Left renal pelvis (tissue), 4 donors: ENCODE data around the gene LAMB3. TPM values are rescaled to one million over a fixed set of nuclear protein-coding genes. Genes with fewer than 3 reads are reported as not detected.
"Not testable (repeated sequence)": the region's sequence is repeated elsewhere in the genome, so short reads cannot be mapped to it uniquely, and the experiment has no call there.

Experiments used
- DNase-seq, 4 donors: peaks; one replicate each; pipeline ENCODE4 v3.0.0-alpha.2; 2013; ENCODE audit warnings: low read depth in 4 of 4, low spot score in 3 of 4
- polyA plus RNA-seq, 4 donors: library from polyadenylated mRNA; unstranded; fragments of 120-200 nt; gene quantifications; one replicate each; pipeline ENCODE4 v1.2.1, GENCODE V29; 2013; ENCODE audit not compliant: insufficient read length in 4 of 4

LAMB3 gene
- 1 to 10 TPM in 3 of 4 donors, under 1 TPM in 1; 0.35 to 2.1 (median 1.4) TPM for polyA plus RNA-seq

GRCh38 chr1:209652121-209652735 lies at the start of gene LAMB3:
TSS of gene LAMB3 (minus strand) at chr1:209652425. CDS start at chr1:209650944, 1,481 bp downstream.
- DNase-seq: no peak

DNA sequence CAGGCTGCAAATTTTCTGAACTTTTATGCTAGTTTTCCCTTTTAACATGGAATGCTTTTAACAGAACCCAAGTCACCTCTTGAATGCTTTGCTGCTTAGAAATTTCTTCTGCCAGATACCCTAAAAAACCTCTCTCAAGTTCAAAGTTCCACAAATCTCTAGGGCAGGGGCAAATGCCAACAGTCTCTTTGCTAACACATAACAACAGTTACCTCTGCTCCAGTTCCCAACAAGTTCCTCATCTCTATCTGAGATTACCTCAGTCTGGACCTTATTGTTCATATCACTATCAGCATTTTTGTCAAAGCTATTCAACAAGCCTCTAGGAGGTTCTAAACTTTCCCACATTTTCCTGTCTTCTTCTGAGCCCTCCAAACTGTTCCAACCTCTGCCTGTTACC lies 48.5 kb upstream of the LAMB3 start:
- not testable (repeated sequence) for DNase-seq

GRCh38 chr1:209697126-209697525 lies 44.9 kb upstream of the LAMB3 start:
- DNase-seq: no peak

DNA sequence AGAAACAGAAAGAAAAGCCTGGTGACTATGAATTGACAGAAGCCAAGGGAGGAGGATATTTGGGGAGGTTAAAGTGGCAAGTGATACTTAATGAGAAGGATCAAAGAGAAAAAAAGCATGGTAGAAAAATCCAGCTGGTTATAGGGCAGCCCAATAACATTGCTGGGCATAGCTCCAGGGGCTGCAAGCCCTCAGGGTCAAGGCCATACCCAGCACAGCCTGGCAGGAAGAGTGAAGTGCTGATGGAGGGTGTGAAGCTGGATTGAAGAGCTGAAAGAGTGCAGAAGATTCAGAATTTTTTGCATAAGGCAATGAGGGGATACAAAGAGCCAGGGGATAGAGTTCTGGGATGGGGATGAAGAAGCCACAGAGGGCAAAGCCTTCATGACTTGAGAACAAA lies 44.4 kb upstream of the LAMB3 start:
- no peak for DNase-seq

- peak in 3 of 4 donors; percentile 46 to 74 (median 51) for DNase-seq
Observed at GRCh38 chr1:209692745-209693504, 40.7 kb upstream of the LAMB3 start.

DNA sequence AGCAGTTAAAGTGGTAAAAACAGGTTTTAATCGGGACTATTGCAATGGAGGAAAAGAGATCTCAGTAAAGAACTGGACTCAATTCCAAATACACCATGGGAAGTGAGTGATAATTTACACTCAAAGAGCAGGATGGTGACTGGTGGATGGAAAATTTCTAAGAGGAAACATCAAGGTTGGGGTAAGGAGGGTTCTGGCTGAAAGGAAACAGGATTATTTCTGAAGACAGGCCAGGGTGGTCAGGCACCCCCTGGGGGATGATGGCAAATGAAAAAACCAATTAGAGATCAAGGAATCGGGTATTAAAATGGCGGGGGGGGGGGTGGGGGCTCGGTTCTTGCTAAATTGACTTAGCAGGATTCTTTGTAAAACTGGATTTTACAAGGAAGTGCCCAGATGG lies 40.1 kb upstream of the LAMB3 start:
- no peak for DNase-seq

- no peak for DNase-seq
Observed at GRCh38 chr1:209691237-209691636, 39.0 kb upstream of the LAMB3 start.

DNA sequence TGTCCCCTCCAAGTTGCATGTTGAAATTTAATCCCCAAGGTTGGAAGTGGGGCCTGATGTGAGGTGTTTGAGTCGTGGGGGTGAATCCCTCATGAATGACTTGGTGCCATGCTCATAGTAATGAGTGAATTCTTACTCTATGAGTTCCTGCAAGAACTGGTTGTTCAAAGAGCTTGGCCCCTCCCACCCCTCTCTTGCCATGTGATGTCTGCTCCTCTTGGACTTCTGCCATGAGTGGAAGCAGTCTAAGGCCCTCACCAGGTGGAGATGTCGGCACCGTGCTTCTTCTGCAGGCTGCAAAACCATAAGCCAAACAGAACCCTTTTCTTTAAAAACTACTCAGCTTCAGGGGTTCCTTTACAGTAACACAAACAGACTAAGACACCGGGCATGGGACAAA lies 37.3 kb upstream of the LAMB3 start:
- no peak for DNase-seq

DNA sequence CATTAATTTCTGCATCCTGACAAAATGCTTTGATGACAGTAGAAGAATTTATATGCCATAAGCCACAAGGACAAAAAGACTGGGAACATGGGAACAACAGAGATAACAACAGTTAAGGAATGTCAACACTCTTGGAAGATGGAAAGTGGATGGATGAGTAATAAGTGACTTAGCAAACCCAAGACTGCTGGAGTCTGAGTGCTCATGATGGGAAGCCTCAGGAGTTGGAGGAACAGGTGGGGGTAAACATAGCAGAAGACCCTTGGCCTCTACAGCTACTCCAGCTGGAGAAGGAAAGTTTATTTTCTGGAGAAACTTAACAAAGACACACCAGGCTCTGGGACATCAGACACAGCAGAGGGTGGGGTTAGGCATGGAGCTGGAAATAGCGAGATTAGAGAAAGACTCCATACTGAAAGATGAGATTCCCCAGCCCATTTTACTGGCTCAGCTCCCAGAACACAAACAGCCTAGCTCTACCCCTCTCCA lies 36.6 kb upstream of the LAMB3 start:
- DNase-seq: no peak

DNA sequence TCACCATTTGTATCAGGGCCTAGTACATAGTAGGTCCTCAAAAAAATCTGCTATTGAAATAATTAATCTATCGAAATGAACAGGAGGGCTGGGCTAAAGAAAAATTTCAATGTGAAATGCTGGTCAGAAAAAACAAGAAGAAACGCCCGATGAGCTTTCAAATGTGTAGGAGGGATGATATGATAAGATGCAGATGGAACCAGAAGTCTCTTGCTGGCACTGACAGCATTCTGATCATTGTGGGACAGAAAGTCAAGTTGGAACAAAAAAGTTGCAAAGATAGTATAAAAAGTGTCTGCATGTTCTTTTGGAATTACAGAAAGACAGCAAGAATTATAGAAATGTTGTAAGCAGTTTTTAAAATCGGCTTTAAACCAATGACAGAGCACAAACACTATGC lies 34.1 kb upstream of the LAMB3 start:
- DNase-seq: no peak

DNA sequence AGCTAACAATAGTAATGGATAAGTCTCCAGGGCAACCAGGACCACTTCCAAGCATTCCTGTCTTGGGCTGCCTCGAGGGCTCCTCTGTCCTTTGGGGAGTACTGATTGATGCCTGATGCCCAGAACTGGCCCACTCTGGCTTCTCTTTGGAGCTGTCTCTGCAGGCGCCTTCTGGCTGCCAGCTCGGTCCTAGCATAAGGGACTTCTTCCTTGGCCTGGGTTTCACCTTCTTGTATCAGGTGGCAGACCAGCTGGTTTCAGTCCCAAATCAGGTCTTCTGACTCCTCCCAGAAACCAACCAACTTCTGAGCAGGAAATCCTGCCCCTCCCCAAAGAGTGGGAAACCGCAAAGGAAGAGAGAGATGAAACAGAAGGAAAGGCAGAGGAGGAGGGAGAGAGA lies 33.6 kb upstream of the LAMB3 start:
- DNase-seq: no peak

DNA sequence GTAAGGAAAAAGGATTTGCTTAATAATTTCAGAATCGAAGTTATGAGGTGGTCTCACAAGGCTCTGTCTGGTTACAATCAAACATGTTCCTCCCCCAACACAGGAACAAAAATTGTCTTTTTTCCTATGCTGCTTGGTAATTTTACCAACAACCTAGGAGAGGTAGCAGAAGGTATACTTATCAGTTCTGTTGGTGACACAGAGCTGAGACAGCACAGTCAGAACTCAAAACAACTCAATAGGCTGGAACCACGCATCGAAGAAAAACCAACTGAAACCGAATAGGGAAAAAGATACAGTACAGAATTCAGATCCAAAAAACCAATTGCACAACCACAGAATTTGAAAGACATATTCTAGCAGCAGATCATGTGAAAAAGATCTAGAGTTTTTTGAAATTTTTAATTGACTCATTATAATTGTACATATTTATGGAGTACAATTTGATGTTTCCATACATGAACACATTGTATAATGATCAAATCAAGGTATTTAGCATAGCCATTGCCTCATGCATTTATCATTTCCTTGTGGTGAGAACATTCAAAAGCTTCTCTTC lies 26.8 kb upstream of the LAMB3 start:
- DNase-seq: no peak

- peak in 1 of 4 donors; percentile 50 for DNase-seq
Observed at GRCh38 chr1:209675565-209676154, 23.4 kb upstream of the LAMB3 start.

DNA sequence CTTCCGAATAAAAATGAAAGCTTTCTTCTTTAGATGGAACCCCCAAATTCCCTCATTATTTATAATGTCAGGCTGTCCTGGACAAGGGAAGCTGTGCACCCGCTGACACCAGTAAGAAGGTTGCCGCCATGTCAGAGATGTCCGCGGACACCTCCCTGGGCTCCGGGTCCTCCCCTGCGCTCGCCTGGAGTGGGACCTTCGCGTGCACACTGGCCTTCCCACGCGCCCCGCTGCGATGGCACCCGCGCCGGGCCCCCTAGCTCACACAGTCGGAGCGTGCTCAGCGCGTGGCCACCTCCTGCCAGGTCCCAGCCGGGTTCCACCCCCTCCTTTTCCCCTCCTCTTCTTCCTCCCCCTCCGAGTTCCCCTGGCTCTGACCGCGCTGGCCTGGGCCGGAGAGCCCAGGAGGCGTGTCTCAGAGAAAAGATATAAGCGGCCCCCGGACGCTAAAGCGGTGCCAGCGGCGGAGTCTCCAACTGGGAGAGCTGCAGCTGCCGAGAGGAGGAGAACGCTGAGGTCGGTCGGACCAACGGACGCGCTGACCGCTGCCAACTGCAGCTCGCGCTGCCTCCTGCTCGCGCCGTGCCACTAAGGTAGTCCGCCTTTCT lies 22.8 kb upstream of the LAMB3 start, which contains the start of gene G0S2:
Gene G0S2, plus strand, starts transcription at position 456 of the 608 bp plus-strand sequence. CDS start 273 bp downstream, outside the sequence.
- DNase-seq: peak in 1 of 4 donors; percentile 41

- DNase-seq: no peak
Observed at GRCh38 chr1:209673631-209674417, 21.6 kb upstream of the LAMB3 start.

DNA sequence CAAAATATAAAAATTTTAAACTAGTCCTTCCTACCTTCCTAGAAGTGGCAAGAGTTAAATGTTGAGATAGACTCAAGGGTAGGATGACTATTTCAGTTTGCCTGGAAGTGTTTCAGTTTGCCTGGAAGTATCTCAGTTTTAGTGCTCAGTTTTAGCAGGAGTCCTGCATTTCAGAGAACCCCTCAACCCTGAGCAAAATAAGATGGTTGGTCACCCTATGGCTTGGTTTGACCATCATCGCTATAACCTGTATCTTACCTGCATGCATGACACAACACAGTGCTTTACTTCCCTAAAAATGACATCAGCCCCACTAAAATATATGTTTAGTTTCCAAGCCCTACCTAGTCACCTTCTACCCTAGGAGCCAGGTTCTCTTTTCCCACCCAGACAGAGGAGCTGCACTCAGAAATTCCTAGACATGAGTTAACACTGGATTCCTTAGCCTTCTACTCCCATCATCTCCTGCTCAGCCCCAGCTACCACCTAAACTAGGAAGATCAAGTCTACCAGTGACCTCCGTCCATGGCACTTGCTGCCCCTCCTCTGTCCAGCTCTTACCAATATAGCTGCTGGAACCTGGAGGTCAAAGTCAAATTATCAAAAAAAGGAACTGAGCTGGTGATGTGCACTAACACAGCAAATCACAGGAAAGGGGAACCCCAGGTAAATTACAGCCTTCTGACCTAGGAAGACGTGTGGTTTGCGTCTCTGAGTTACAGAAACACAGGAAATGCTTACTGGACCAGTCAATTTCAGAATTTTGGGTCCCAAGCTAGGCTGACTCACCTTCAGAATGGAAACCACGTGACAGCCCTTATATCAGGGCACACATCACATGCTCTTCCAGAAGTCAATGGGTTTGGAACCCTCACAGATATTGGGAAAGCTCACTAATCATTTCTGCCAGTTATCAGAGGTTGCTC lies 20.7 kb upstream of the LAMB3 start:
- no peak for DNase-seq

DNA sequence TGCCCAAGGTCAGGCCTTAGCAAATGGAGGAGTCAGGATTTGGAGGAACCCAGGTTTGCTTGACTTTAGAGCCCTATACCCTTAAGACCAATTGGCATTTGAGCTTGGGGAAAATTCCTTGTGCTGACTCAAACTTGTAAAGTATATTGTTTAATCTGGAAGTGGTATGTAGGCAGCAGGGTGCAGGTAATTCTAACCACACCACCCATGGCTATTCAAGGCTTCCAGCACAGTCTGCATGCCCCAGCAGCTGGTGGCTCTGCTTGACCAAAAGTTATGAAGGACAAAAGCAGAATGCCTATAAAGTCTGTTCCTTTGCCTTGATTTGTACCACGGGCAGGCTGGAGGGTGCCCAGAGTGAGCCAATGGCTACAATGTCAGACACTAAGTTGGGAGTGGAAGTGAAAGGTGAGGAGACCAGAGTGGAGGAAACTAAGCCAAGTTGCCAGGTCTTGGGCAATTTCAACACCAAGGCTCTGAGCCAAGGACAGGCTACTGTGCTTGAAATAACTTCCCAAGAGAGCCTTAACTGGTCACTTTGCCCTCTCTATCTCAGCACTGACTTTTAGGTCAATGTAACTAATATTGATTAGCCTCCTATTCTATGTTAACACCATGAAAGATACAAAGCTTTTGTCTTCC lies 18.3 kb upstream of the LAMB3 start:
- no peak for DNase-seq

DNA sequence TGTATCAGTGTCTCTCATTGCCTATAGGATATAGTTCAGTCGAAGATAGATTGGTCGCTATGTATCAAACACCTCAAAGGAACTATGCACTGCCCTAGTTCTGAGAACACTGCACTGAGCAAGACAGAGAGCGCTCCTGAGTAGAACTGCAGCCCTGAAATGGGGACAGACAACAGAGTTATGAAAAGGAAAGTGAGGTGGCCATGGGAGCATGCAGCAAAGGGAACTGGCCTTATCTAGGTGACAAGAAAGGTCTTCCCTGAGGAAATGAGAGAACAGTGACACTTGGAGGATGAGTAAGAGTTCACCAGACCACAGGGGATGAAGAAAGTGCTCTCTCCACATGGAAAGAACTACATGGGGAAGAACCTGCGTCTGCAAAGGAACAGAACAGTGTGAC lies 15.5 kb upstream of the LAMB3 start:
- DNase-seq: no peak
